Upper lobe of left lung (tissue), 4 donors: ENCODE results near the gene PRKG1.

Experiments used
- POLR2A ChIP-seq, 4 donors: fragments of 450-650 bp; IDR thresholded peaks; one replicate each; pipeline ENCODE4 v1.5.1; 2016 to 2017; ENCODE audit warnings: antibody characterized with exemption in 4 of 4, mild to moderate bottlenecking in 2 of 4
- POLR2AphosphoS5 ChIP-seq, 2 donors: sonication (generic); formaldehyde crosslinking; IDR thresholded peaks; one replicate each; pipeline ENCODE4 v1.5.1; 2017; ENCODE audit warnings: antibody characterized with exemption in 2 of 2
- TF ChIP-seq, protein P1 (sequence below), 6 experiments: fragments of 450-650 bp in 4 of 6; fragments of 200-600 bp in 2 of 6; sonication (generic) in 2 of 6; IDR thresholded peaks; one replicate each; pipeline ENCODE4 v1.5.1; 2016 to 2019; ENCODE audit warnings: antibody characterized with exemption in 6 of 6

- TF ChIP-seq, protein P1, sequence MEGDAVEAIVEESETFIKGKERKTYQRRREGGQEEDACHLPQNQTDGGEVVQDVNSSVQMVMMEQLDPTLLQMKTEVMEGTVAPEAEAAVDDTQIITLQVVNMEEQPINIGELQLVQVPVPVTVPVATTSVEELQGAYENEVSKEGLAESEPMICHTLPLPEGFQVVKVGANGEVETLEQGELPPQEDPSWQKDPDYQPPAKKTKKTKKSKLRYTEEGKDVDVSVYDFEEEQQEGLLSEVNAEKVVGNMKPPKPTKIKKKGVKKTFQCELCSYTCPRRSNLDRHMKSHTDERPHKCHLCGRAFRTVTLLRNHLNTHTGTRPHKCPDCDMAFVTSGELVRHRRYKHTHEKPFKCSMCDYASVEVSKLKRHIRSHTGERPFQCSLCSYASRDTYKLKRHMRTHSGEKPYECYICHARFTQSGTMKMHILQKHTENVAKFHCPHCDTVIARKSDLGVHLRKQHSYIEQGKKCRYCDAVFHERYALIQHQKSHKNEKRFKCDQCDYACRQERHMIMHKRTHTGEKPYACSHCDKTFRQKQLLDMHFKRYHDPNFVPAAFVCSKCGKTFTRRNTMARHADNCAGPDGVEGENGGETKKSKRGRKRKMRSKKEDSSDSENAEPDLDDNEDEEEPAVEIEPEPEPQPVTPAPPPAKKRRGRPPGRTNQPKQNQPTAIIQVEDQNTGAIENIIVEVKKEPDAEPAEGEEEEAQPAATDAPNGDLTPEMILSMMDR (IDR thresholded peaks at IDR 0.05): no peak
- TF ChIP-seq POLR2A (IDR thresholded peaks at IDR 0.05) (no peak), POLR2AphosphoS5 (IDR thresholded peaks at IDR 0.05) (no peak)
Measured at GRCh38 chr10:52011118-52011517, 936.8 kb downstream of the PRKG1 start.
